ENCODE data around the gene SCMH1.
"Not testable (repeated sequence)": the region's sequence is repeated elsewhere in the genome, so short reads cannot be mapped to it uniquely, and the experiment has no call there.

The SCMH1 gene

GRCh38 chr1:41144285-41144684 is 97.8 kb downstream of the SCMH1 start:
- DNase-seq = no peak

GRCh38 chr1:41138549-41138948 is 103.6 kb downstream of the SCMH1 start:
- DNase-seq = no peak

- no peak for DNase-seq
Measured at GRCh38 chr1:41135196-41135947, 106.7 kb downstream of the SCMH1 start.

- not testable (repeated sequence) for DNase-seq
Measured at GRCh38 chr1:41134325-41134724, 107.8 kb downstream of the SCMH1 start.

- no peak for DNase-seq
Measured at GRCh38 chr1:41122851-41123518, 119.1 kb downstream of the SCMH1 start.

GRCh38 chr1:41122148-41122547 is 120.0 kb downstream of the SCMH1 start:
- DNase-seq = no peak

GRCh38 chr1:41118645-41119044 is 123.5 kb downstream of the SCMH1 start:
- no peak for DNase-seq

- DNase-seq = not testable (repeated sequence)
Measured at GRCh38 chr1:41117241-41117640, 124.9 kb downstream of the SCMH1 start.

GRCh38 chr1:41110736-41111135 is 131.4 kb downstream of the SCMH1 start:
- DNase-seq = no peak

- DNase-seq = no peak
Measured at GRCh38 chr1:41110286-41110685, 131.8 kb downstream of the SCMH1 start.

- no peak for DNase-seq
Measured at GRCh38 chr1:41109310-41110197, 132.6 kb downstream of the SCMH1 start.

- no peak for DNase-seq
Measured at GRCh38 chr1:41108696-41109275, 133.3 kb downstream of the SCMH1 start.

GRCh38 chr1:41103766-41104165 is 138.3 kb downstream of the SCMH1 start:
- DNase-seq = no peak

GRCh38 chr1:41102653-41103052 is 139.5 kb downstream of the SCMH1 start:
- no peak for DNase-seq

- DNase-seq = no peak
Measured at GRCh38 chr1:41101950-41102607, 140.0 kb downstream of the SCMH1 start.

- DNase-seq = no peak
Measured at GRCh38 chr1:41101076-41101475, 141.0 kb downstream of the SCMH1 start.

- no peak for DNase-seq
Measured at GRCh38 chr1:41100170-41100569, 141.9 kb downstream of the SCMH1 start.

- DNase-seq = no peak
Measured at GRCh38 chr1:41098730-41099460, 143.2 kb downstream of the SCMH1 start.

- DNase-seq = no peak
Measured at GRCh38 chr1:41097105-41097504, 145.0 kb downstream of the SCMH1 start.

GRCh38 chr1:41093826-41094225 is 148.3 kb downstream of the SCMH1 start:
- DNase-seq = no peak

- no peak for DNase-seq
Measured at GRCh38 chr1:41086921-41087320, 155.2 kb downstream of the SCMH1 start.

GRCh38 chr1:41078616-41079015 is 163.5 kb downstream of the SCMH1 start:
- no peak for DNase-seq

All from GDM1 (cell line).